MM.1S (cell line): Measurements from ENCODE around the gene PYGM.

ENCODE experiments used
- DNase-seq: peaks from one replicate; pipeline ENCODE4 v3.0.0-alpha.2; 2015
- H2AFZ ChIP-seq: fragments of 300-600 bp; sonication (generic); 2 replicates; pipeline ENCODE4 v1.6.0; 2016; ENCODE audit warnings: antibody characterized with exemption, low read length
- H3F3A ChIP-seq: fragments of 300-600 bp; sonication (generic); 2 replicates; pipeline ENCODE4 v1.6.1; 2016; ENCODE audit warnings: mild to moderate bottlenecking, antibody characterized with exemption, low read length, moderate library complexity, mixed read lengths; ENCODE audit not compliant: insufficient read depth
- H3K27ac ChIP-seq: fragments of 300-600 bp; sonication (generic); 2 replicates; pipeline ENCODE4 v1.5.1; 2016; ENCODE audit warnings: mild to moderate bottlenecking, low read length
- H3K27me3 ChIP-seq: fragments of 300-600 bp; sonication (generic); replicated peaks from 2 replicates; pipeline ENCODE4 v1.6.0; 2016; ENCODE audit warnings: low read length; ENCODE audit not compliant: insufficient read depth
- H3K36me3 ChIP-seq: fragments of 300-600 bp; sonication (generic); replicated peaks from 2 replicates; pipeline ENCODE4 v1.6.1; 2016; ENCODE audit warnings: mild to moderate bottlenecking, low read length, mixed read lengths; ENCODE audit not compliant: insufficient read depth
- H3K4me1 ChIP-seq: fragments of 300-600 bp; sonication (generic); 2 replicates; pipeline ENCODE4 v1.6.1; 2016; ENCODE audit warnings: low read length, mixed read lengths
- H3K4me2 ChIP-seq: fragments of 300-600 bp; sonication (generic); 2 replicates; pipeline ENCODE4 v1.6.0; 2016; ENCODE audit warnings: low read depth, low read length
- H3K4me3 ChIP-seq: fragments of 300-600 bp; sonication (generic); 2 replicates; pipeline ENCODE4 v1.5.1; 2016; ENCODE audit warnings: low read length, mixed read lengths
- H3K79me2 ChIP-seq: fragments of 300-600 bp; sonication (generic); 2 replicates; pipeline ENCODE4 v1.6.1; 2016; ENCODE audit warnings: mixed run types, low read length, mixed read lengths
- H3K9ac ChIP-seq: fragments of 300-600 bp; sonication (generic); 2 replicates; pipeline ENCODE4 v1.6.1; 2016; ENCODE audit warnings: low read length, mixed read lengths
- H3K9me2 ChIP-seq: fragments of 300-600 bp; sonication (generic); replicated peaks from 2 replicates; pipeline ENCODE4 v1.6.1; 2016; ENCODE audit warnings: mild to moderate bottlenecking, low read length, mixed read lengths; ENCODE audit not compliant: insufficient read depth
- H3K9me3 ChIP-seq: fragments of 300-600 bp; sonication (generic); replicated peaks from 2 replicates; pipeline ENCODE4 v1.6.1; 2016; ENCODE audit warnings: mild to moderate bottlenecking, low read length, mixed read lengths; ENCODE audit not compliant: insufficient read depth
- H4K20me1 ChIP-seq: fragments of 300-600 bp; sonication (generic); 2 replicates; pipeline ENCODE4 v1.6.1; 2016; ENCODE audit warnings: mild to moderate bottlenecking, low read length, moderate library complexity, mixed read lengths; ENCODE audit not compliant: insufficient read depth
- CTCF ChIP-seq: fragments of 300-600 bp; sonication (generic); IDR thresholded peaks from 2 replicates; pipeline ENCODE4 v1.5.1; 2016; ENCODE audit warnings: antibody characterized with exemption, low read length, mixed read lengths
- EZH2 ChIP-seq: fragments of 300-600 bp; sonication (generic); optimal IDR thresholded peaks from 2 replicates; pipeline ENCODE3; 2017; ENCODE audit warnings: low read depth, mild to moderate bottlenecking, antibody characterized with exemption, low read length, mixed read lengths
- EZH2phosphoT487 ChIP-seq: fragments of 300-600 bp; sonication (generic); IDR thresholded peaks from 2 replicates; pipeline ENCODE4 v1.6.1; 2018; ENCODE audit warnings: antibody characterized with exemption, low read length

PYGM gene

GRCh38 chr11:64799623-64800302, 40.0 kb upstream of the PYGM start:
- Histone ChIP-seq H3K9ac (no peak overlapping the region), H3K9me3 (no peaks in the 10 kb centered on the region), H3K4me1 (peaks cover 6% of the 10 kb centered on the region; the same call in 1 of the 2 replicates), H3K4me2 (no peak overlapping the region), H3K27ac (no peak overlapping the region), H3K79me2 (no peaks in the 10 kb centered on the region), H4K20me1 (no peaks in the 10 kb centered on the region), H2AFZ (no peak overlapping the region), H3K9me2 (no peaks in the 10 kb centered on the region), H3F3A (peaks cover 6% of the 10 kb centered on the region; the same call in 1 of the 2 replicates), H3K4me3 (no peak overlapping the region), H3K27me3 (no peaks in the 10 kb centered on the region), H3K36me3 (no peaks in the 10 kb centered on the region)
- TF ChIP-seq EZH2 (no peak), CTCF (no peak), EZH2phosphoT487 (no peak)
- DNase-seq = no peak

GRCh38 chr11:64799256-64799622, 39.5 kb upstream of the PYGM start:
- no peak for TF ChIP-seq CTCF
- Histone ChIP-seq H3K9me3 (no peaks in the 10 kb centered on the region), H3K79me2 (no peaks in the 10 kb centered on the region), H3K27me3 (no peaks in the 10 kb centered on the region), H3K9me2 (no peaks in the 10 kb centered on the region), H2AFZ (no peak overlapping the region), H4K20me1 (no peaks in the 10 kb centered on the region), H3K4me2 (no peak overlapping the region), H3K4me3 (no peak overlapping the region), H3K36me3 (no peaks in the 10 kb centered on the region), H3K4me1 (peaks cover 6% of the 10 kb centered on the region; the same call in 1 of the 2 replicates), H3K9ac (no peak overlapping the region), H3K27ac (no peak overlapping the region), H3F3A (peaks cover 6% of the 10 kb centered on the region; the same call in 1 of the 2 replicates)
- DNase-seq = no peak

GRCh38 chr11:64796757-64797541, 37.2 kb upstream of the PYGM start:
- H3K27me3 ChIP-seq = no peaks in the 10 kb centered on the region
- no peaks in the 10 kb centered on the region for H3K4me1 ChIP-seq
- no peaks in the 10 kb centered on the region for H3K9me2 ChIP-seq
- no peak overlapping the region for H3K4me3 ChIP-seq
- no peak for DNase-seq
- no peak overlapping the region for H3K4me2 ChIP-seq
- no peaks in the 10 kb centered on the region for H3K79me2 ChIP-seq
- H2AFZ ChIP-seq = no peak overlapping the region
- no peaks in the 10 kb centered on the region for H3K9me3 ChIP-seq
- H4K20me1 ChIP-seq = no peaks in the 10 kb centered on the region
- no peaks in the 10 kb centered on the region for H3F3A ChIP-seq
- TF ChIP-seq EZH2 = no peak
- no peak for TF ChIP-seq CTCF
- no peak for TF ChIP-seq EZH2phosphoT487
- H3K9ac ChIP-seq = no peak overlapping the region
- no peaks in the 10 kb centered on the region for H3K36me3 ChIP-seq
- no peak overlapping the region for H3K27ac ChIP-seq
